Measurements from ENCODE around the gene FNDC5.

FNDC5 gene

DNA sequence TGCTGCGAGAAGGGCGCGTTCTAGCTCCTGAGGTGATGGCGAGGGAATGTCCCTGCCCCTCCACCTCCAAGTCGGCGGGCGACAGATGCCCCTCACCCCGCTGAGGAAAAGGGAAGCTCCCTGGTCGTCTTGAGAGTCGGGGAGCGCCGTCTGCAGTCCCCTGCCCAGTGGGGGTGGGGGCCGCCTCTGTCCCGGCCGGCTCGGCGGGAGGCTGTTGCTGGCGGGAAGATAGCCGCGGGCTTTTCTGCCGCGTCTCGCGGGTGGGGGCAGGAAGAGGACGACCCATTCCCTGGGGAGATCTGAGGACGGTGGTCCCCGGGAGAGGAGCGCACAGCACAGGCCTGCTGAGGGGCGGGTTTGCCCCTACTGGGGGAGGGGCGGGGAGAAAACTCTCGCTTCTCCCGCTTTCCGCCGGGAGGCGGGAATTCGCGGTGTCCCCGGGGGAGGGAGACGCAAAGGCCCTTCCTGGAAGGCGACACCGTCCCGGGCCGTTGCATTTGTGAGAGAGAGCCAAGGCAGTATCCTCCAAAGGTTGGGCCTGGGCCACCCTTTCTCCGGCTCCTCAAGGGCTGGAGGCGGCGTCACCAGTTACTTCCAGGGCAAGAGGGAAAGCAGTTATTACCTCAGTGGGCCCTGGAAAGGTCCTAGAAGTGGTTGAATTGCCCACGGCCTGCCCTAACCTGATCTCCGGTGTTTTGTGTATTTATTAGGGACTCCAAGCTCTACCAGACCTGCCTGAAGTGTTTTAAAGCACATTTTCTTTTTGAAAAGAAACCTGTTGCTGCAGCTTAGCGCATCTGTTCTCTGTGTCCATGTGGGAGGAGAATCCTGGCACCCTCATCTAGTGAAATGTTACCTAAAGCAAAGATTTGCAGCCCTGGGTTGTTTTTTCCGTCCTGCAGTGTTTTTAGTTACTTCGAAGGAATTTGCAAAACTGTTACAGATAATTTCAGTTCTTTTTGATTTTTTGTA, 52.6 kb downstream of the FNDC5 start:
- H3K4me2 ChIP-seq: peak overlapping the region; percentile 94
- 0 out of 2 replicates have a peak, but pooled peaks cover 4% of the 10 kb centered on the region for H3K36me3 ChIP-seq (ENCODE audit: insufficient read depth)
- H3K79me2 ChIP-seq (ENCODE audit: insufficient read depth, low read depth): peaks cover 98% of the 10 kb centered on the region
- H4K20me1 ChIP-seq (ENCODE audit: insufficient read depth): peaks cover 7% of the 10 kb centered on the region
- H3K27ac ChIP-seq: peak overlapping the region; percentile 92
- H3K4me1 ChIP-seq (ENCODE audit: low read depth, poor library complexity, severe bottlenecking): peaks cover 65% of the 10 kb centered on the region
- H3K4me3 ChIP-seq (IDR thresholded peaks at IDR 0.05; ENCODE audit: insufficient read depth, low read depth, low read length): peak overlapping the region; percentile 71
- H3K9ac ChIP-seq: peak overlapping the region; percentile 89
- TF ChIP-seq, protein P1, sequence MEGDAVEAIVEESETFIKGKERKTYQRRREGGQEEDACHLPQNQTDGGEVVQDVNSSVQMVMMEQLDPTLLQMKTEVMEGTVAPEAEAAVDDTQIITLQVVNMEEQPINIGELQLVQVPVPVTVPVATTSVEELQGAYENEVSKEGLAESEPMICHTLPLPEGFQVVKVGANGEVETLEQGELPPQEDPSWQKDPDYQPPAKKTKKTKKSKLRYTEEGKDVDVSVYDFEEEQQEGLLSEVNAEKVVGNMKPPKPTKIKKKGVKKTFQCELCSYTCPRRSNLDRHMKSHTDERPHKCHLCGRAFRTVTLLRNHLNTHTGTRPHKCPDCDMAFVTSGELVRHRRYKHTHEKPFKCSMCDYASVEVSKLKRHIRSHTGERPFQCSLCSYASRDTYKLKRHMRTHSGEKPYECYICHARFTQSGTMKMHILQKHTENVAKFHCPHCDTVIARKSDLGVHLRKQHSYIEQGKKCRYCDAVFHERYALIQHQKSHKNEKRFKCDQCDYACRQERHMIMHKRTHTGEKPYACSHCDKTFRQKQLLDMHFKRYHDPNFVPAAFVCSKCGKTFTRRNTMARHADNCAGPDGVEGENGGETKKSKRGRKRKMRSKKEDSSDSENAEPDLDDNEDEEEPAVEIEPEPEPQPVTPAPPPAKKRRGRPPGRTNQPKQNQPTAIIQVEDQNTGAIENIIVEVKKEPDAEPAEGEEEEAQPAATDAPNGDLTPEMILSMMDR (conservative IDR thresholded peaks at IDR 0.05; ENCODE audit: low read depth, low read length): no peak
- H2AFZ ChIP-seq (ENCODE audit: low read depth): 0 out of 2 replicates have a peak overlapping the region, but pooled peaks have one; percentile 28
- H3K27me3 ChIP-seq (ENCODE audit: insufficient read depth, low read depth): no peaks in the 10 kb centered on the region

DNA sequence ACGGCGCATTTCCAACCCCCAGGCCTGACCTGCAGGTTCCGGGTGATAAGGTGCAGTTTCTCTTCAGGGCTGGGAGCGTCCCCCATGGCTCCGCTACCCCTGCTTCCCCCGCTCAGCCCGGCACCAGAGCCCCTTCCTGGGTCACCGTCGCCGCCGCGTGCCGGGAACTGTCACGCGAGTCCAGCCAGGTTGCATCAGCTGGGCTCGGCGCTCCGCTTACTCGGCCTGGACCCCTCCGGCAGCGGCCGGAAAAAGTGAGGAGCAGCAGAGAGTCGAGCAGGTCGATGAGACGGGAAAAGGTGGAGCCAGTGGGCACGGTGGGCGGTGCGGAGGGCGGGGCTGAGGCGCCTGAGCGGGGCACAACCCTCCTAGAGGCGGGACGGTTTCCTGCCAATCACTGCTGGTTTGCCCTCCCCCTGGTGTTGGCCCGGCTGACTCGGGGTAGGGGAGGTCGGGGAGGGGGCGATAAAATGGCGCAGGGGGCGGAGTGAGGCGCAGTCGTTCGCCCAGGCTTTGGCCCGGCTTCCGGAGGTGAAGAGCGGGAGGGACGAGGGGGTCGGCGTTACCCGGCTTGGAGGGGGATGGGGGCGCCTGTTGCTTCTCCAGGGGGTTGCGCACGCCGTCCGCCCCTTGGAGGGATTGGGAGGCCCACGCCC, 53.4 kb downstream of the FNDC5 start, which contains the start of the genes S100PBP and YARS1:
S100PBP (plus strand) TSS at position 495 of the 656 bp plus-strand sequence. CDS start 8,447 bp downstream, outside the sequence.
YARS1 (minus strand) TSS at position 200 of the 656 bp plus-strand sequence; CDS start at position 86, 114 bp downstream.
- peaks cover 98% of the 10 kb centered on the region for H3K79me2 ChIP-seq (ENCODE audit: insufficient read depth, low read depth)
- H4K20me1 ChIP-seq (ENCODE audit: insufficient read depth): peaks cover 10% of the 10 kb centered on the region
- TF ChIP-seq, protein P1 (conservative IDR thresholded peaks at IDR 0.05; ENCODE audit: low read depth, low read length): no peak
- peak within 1 kb of the TSS; percentile 89 for H3K9ac ChIP-seq
- H2AFZ ChIP-seq (ENCODE audit: low read depth): peak within 1 kb of the TSS; percentile 28; the same call in 1 of the 2 replicates
- H3K4me2 ChIP-seq: peak within 1 kb of the TSS; percentile 96
- H3K4me3 ChIP-seq (IDR thresholded peaks at IDR 0.05; ENCODE audit: insufficient read depth, low read depth, low read length): peak within 1 kb of the TSS; percentile 71
- H3K27ac ChIP-seq: peak within 1 kb of the TSS; percentile 92
- H3K4me1 ChIP-seq (ENCODE audit: low read depth, poor library complexity, severe bottlenecking): peaks cover 62% of the 10 kb centered on the region
- H3K36me3 ChIP-seq (ENCODE audit: insufficient read depth): 0 out of 2 replicates have a peak, but pooled peaks cover 4% of the 10 kb centered on the region
- no peaks in the 10 kb centered on the region for H3K27me3 ChIP-seq (ENCODE audit: insufficient read depth, low read depth)

DNA sequence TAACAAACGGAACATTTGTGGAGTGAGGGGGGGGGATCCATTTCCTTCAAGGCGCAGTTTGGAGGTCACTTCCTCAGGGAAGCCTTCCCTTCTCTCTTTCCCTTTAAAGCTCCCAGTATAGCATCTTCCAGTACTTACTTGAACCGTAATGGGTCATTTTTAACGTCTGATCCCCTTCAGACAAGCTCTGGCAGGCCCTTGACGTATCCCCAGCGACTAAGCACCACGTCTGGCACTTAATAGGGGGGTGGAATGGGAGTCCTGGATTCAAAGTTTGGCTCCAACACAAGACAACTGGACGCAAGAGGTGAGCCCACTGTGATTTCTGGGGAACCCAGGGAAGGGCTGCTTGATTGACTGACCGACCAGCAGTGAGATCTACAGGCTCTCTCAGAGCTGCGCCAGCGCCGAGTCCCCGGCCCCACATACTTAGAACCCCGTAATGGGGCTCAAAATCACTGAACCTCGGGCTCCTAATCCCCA, 54.0 kb downstream of the FNDC5 start:
- H3K79me2 ChIP-seq (ENCODE audit: insufficient read depth, low read depth): peaks cover 98% of the 10 kb centered on the region
- peaks cover 14% of the 10 kb centered on the region for H4K20me1 ChIP-seq (ENCODE audit: insufficient read depth)
- H3K9ac ChIP-seq: peak overlapping the region; percentile 89
- peak overlapping the region; percentile 82 for H3K27ac ChIP-seq
- H3K4me3 ChIP-seq (IDR thresholded peaks at IDR 0.05; ENCODE audit: insufficient read depth, low read depth, low read length): peak overlapping the region; percentile 65
- peak overlapping the region; percentile 96 for H3K4me2 ChIP-seq
- H2AFZ ChIP-seq (ENCODE audit: low read depth): peak overlapping the region; percentile 26; the same call in 1 of the 2 replicates
- H3K36me3 ChIP-seq (ENCODE audit: insufficient read depth): 0 out of 2 replicates have a peak, but pooled peaks cover 4% of the 10 kb centered on the region
- TF ChIP-seq, protein P1 (conservative IDR thresholded peaks at IDR 0.05; ENCODE audit: low read depth, low read length): no peak
- peaks cover 57% of the 10 kb centered on the region for H3K4me1 ChIP-seq (ENCODE audit: low read depth, poor library complexity, severe bottlenecking)
- no peaks in the 10 kb centered on the region for H3K27me3 ChIP-seq (ENCODE audit: insufficient read depth, low read depth)

All from KMS-11 (cell line).